Skeletal muscle satellite cell (primary cell): ENCODE data around the gene LKAAEAR1.

Source experiments
- H3K27me3 ChIP-seq: 2 replicates; pipeline ENCODE4 v1.7.0; 2013; ENCODE audit warnings: low read length; ENCODE audit not compliant: control insufficient read depth, insufficient read depth
- H3K36me3 ChIP-seq: 2 replicates; pipeline ENCODE4 v1.7.0; 2013; ENCODE audit warnings: mild to moderate bottlenecking, control low read depth, low read length; ENCODE audit not compliant: insufficient read depth
- H3K4me1 ChIP-seq: 2 replicates; pipeline ENCODE4 v1.7.0; 2013; ENCODE audit warnings: low read length; ENCODE audit not compliant: control insufficient read depth, insufficient read depth
- H3K4me2 ChIP-seq: 2 replicates; pipeline ENCODE4 v1.7.0; 2013; ENCODE audit warnings: mild to moderate bottlenecking, low read length
- H3K4me3 ChIP-seq: 2 replicates; pipeline ENCODE4 v1.7.0; 2013; ENCODE audit warnings: low read length
- H3K9ac ChIP-seq: 2 replicates; pipeline ENCODE4 v1.7.0; 2013; ENCODE audit warnings: mild to moderate bottlenecking, low read depth, low read length, moderate library complexity
- H3K9me3 ChIP-seq: replicated peaks from 2 replicates; pipeline ENCODE4 v1.7.0; 2013; ENCODE audit warnings: mild to moderate bottlenecking, control low read depth, low read length

Gene LKAAEAR1

DNA sequence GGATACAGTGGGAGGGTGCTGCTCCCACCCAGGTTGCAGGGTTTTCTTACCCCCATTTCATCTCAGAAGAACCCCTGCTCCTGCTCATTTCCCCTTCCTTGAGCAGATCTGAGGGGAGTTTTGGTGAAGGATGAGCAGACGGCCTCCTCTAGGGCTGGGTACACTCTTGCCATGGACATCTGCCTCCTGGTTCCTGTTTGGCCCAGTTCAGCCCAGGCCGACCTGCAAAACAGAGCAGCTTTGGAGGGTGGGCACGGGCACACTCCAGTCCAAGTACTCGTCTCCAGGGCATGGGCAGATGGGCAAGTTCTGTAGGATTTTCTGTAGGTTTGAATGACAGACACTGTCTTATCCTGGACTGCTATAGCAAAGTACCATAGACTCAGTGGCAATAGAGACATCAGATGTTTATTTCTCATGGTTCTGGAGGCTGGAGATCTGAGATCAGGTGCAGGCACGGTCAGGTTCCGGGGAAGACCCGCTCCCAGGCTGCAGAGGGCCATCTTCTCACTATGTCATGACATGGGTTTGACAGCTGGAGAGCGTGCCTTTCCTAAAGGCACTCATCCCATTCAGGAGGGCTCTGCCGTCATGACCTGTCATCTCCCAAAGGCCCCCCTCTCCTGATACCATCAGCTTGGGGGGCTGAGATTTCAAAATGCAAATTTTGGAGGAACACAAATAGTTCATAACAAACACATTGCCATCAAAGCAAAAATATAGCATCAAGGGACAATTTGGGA, 16.9 kb upstream of the LKAAEAR1 start:
- H3K4me2 ChIP-seq = no peak overlapping the region
- no peaks in the 10 kb centered on the region for H3K4me1 ChIP-seq
- no peaks in the 10 kb centered on the region for H3K9me3 ChIP-seq
- no peaks in the 10 kb centered on the region for H3K36me3 ChIP-seq
- H3K4me3 ChIP-seq = no peak overlapping the region
- H3K27me3 ChIP-seq = peaks cover 48% of the 10 kb centered on the region
- no peak overlapping the region for H3K9ac ChIP-seq

DNA sequence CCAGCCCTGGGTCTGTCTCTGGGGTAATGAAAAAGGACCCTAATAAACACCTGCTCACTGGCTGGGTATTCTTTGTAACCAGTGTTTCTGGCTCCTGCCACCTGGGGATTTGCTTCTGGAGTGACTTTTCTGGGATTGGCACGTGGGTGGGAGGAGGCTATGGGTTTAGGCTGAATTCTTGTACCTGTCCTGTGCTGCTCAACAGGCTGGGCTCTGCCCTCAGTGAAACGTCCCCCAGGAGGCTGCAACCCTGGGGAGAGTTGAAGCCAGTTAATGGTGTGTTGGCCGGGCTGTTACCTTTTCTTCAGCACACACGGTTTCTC, 16.3 kb upstream of the LKAAEAR1 start:
- Histone ChIP-seq H3K4me3 (no peak overlapping the region), H3K4me1 (no peaks in the 10 kb centered on the region), H3K9ac (no peak overlapping the region), H3K36me3 (no peaks in the 10 kb centered on the region), H3K4me2 (no peak overlapping the region), H3K9me3 (no peaks in the 10 kb centered on the region), H3K27me3 (peaks cover 48% of the 10 kb centered on the region)

- H3K27me3 ChIP-seq = peaks cover 48% of the 10 kb centered on the region
These were observed 15.8 kb upstream of the LKAAEAR1 start for GRCh38 chr20:64099880-64100565.

DNA sequence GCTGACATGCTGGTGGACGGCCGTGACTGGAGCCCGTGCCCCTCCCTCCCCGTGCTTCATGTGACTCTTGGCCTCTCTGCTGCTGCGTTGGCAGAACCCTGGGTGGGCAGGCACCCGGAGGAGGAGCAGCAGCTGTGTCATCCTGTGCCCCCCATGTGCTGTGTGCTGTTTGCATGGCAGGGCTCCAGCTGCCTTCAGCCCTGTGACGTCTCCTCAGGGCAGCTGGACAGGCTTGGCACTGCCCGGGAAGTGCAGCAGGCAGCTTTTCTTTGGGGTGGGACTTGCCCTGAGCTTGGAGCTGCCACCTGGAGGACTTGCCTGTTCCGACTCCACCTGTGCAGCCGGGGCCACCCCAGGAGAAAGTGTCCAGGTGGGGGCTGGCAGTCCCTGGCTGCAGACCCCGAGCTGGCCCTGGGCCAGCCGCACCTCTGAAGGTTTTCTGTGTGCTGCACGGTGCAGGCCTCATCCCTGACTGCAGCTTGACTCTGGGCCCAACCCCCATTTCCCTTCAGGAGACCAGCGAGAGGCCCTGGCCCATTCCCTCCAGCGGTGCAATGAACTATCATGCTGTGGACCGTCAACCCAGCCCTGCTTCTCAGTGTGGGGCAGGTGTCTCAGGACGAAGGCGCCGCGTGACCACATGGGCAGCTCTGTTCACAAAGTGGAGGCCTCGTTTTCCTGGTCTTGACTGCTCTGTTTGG, 15.0 kb upstream of the LKAAEAR1 start:
- no peak overlapping the region for H3K9ac ChIP-seq
- no peak overlapping the region for H3K4me2 ChIP-seq
- no peaks in the 10 kb centered on the region for H3K4me1 ChIP-seq
- no peaks in the 10 kb centered on the region for H3K36me3 ChIP-seq
- peaks cover 47% of the 10 kb centered on the region for H3K27me3 ChIP-seq
- H3K4me3 ChIP-seq = no peak overlapping the region
- H3K9me3 ChIP-seq = no peaks in the 10 kb centered on the region

More at GRCh38 chr20:64099880-64100565, 15.8 kb upstream of the LKAAEAR1 start:
- Histone ChIP-seq H3K4me2 (no peak overlapping the region), H3K9me3 (no peaks in the 10 kb centered on the region), H3K9ac (no peak overlapping the region), H3K36me3 (no peaks in the 10 kb centered on the region), H3K4me1 (no peaks in the 10 kb centered on the region), H3K4me3 (no peak overlapping the region)

- Histone ChIP-seq H3K9me3 (no peaks in the 10 kb centered on the region), H3K4me3 (no peak overlapping the region), H3K9ac (no peak overlapping the region), H3K27me3 (peaks cover 40% of the 10 kb centered on the region), H3K4me2 (no peak overlapping the region), H3K36me3 (no peaks in the 10 kb centered on the region), H3K4me1 (no peaks in the 10 kb centered on the region)
These were observed 14.3 kb upstream of the LKAAEAR1 start for GRCh38 chr20:64098471-64099013.

DNA sequence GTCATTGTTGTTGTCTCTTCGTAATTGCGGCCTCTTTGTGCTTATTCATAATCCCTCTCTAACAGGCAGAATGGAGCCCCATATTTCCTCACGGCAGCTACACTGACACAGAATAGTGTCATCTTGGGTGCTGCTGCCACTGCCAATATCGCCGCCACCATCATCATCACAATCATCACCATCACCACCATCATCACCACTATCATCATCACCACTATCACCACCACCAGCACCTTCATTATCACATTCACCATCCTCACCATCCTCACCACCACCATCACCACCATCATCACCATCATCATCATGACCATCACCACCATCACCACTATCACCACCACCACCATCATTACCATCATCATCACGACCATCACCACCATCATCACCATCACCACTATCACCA, 12.3 kb upstream of the LKAAEAR1 start:
- Histone ChIP-seq H3K4me1 (no peaks in the 10 kb centered on the region), H3K9ac (no peak overlapping the region), H3K4me3 (no peak overlapping the region), H3K9me3 (no peaks in the 10 kb centered on the region), H3K36me3 (no peaks in the 10 kb centered on the region), H3K4me2 (no peak overlapping the region), H3K27me3 (peaks cover 36% of the 10 kb centered on the region)

- H3K4me3 ChIP-seq = no peak overlapping the region
These were observed 11.7 kb upstream of the LKAAEAR1 start for GRCh38 chr20:64095927-64096326.

GRCh38 chr20:64095455-64095854, 11.3 kb upstream of the LKAAEAR1 start:
- Histone ChIP-seq H3K9me3 (no peaks in the 10 kb centered on the region), H3K4me3 (no peak overlapping the region), H3K27me3 (peaks cover 26% of the 10 kb centered on the region), H3K4me2 (no peak overlapping the region), H3K9ac (no peak overlapping the region), H3K36me3 (no peaks in the 10 kb centered on the region), H3K4me1 (no peaks in the 10 kb centered on the region)

More at GRCh38 chr20:64095927-64096326, 11.7 kb upstream of the LKAAEAR1 start:
- H3K9me3 ChIP-seq = no peaks in the 10 kb centered on the region
- H3K4me2 ChIP-seq = no peak overlapping the region
- H3K9ac ChIP-seq = no peak overlapping the region
- no peaks in the 10 kb centered on the region for H3K36me3 ChIP-seq
- no peaks in the 10 kb centered on the region for H3K4me1 ChIP-seq
- H3K27me3 ChIP-seq = peaks cover 30% of the 10 kb centered on the region

DNA sequence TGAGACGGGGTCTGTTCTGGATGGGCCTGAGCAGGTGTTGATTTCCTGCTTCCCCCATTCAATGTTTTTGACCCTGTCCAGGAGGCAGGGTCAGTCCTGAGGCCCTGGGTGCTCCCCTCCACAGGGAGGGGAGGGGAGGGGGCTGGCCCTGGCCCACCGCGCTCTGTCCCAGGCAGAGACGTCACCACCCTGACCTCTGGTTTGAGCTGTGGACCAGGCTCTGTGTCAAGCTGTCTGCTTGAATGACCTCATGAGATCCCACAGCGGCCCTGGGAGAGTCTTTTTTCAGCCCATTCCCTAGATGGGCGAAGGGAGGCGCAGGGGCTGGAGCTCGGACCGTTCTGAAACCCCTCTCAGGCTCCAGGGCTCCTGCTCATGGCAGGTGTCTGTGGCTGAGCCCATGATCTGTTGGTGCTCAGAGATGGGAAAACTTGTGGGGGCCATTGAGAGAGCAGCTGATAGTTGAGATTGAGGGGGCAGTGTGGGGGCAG, 8.9 kb upstream of the LKAAEAR1 start:
- Histone ChIP-seq H3K4me2 (no peak overlapping the region), H3K9ac (no peak overlapping the region), H3K36me3 (no peaks in the 10 kb centered on the region), H3K4me1 (no peaks in the 10 kb centered on the region), H3K27me3 (peaks cover 34% of the 10 kb centered on the region), H3K4me3 (no peak overlapping the region), H3K9me3 (no peaks in the 10 kb centered on the region)

DNA sequence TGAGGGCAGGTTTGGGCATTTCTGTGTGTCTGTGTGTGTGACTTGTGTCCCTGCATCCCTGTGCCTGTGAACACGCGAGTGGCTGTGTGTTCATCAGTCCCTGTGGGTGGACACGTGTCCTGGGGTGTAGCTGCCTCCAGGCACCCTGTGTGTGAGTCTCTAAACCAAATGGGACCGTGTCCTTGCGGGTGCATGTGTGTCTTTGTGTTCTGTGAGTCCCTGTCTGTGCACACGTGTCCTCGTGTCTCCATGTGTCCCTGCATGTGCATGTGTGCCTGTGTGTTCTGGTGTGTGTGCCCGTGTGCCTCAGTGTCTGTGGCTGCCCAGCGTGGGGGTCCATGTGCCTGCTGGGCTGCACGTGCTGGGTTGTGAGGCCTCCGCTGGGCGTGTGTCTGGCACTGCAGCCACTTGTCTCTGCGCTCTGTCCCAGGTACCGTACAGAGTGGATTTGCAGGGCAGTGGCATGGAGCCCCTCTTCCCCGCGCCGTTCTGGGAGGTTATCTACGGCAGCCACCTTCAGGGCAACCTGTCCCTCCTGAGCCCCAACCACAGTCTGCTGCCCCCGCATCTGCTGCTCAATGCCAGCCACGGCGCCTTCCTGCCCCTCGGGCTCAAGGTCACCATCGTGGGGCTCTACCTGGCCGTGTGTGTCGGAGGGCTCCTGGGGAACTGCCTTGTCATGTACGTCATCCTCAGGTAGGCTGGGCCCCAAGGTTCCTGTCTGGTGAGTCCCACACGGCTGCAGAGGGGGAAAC, 8.2 kb upstream of the LKAAEAR1 start:
- Histone ChIP-seq H3K4me1 (no peaks in the 10 kb centered on the region), H3K9ac (no peak overlapping the region), H3K4me3 (no peak overlapping the region), H3K4me2 (no peak overlapping the region), H3K36me3 (no peaks in the 10 kb centered on the region), H3K9me3 (no peaks in the 10 kb centered on the region), H3K27me3 (peaks cover 34% of the 10 kb centered on the region)

DNA sequence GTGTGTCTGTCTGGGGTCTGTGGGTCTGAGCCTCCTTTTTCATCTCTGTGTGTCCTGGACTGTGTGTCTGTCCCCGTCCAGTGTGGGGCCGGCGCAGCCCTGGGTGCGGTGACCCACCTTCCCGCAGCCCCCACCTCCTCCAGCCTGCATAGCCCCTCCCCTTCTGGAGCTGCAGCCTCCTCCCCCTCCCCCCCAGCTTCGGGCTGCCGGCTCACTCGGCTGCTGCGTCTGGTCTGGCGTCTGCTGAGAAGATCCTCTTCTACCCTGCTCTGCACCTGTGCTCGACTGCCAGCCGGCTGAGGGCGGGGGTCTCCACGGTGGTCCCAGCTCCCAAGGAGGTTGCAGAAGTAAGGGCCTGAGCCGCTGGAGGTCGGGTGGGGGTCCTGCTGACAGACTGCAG, 7.6 kb upstream of the LKAAEAR1 start:
- peaks cover 35% of the 10 kb centered on the region for H3K27me3 ChIP-seq

More for the DNA sequence above, 7.6 kb upstream of the LKAAEAR1 start:
- Histone ChIP-seq H3K4me1 (no peaks in the 10 kb centered on the region), H3K4me3 (no peak overlapping the region), H3K9me3 (no peaks in the 10 kb centered on the region), H3K4me2 (no peak overlapping the region), H3K9ac (no peak overlapping the region), H3K36me3 (no peaks in the 10 kb centered on the region)
